DMS79 treated with DMSO at 0.1 percent for 48 hours (cell line): ENCODE data around the gene TWF2.

Experiments
- DNase-seq: peaks from one replicate; lab custom pipeline; 2025; lab: John Stamatoyannopoulos, UW

TWF2 gene

GRCh38 chr3:52237657-52238172 is 1.2 kb downstream of the TWF2 start:
- no peak for DNase-seq

- DNase-seq: no peak
Observed at GRCh38 chr3:52237006-52237656, 1.8 kb downstream of the TWF2 start.

GRCh38 chr3:52236424-52236886 is 2.5 kb downstream of the TWF2 start:
- DNase-seq: no peak

GRCh38 chr3:52234516-52235447 is 4.2 kb downstream of the TWF2 start:
- no peak for DNase-seq

DNA sequence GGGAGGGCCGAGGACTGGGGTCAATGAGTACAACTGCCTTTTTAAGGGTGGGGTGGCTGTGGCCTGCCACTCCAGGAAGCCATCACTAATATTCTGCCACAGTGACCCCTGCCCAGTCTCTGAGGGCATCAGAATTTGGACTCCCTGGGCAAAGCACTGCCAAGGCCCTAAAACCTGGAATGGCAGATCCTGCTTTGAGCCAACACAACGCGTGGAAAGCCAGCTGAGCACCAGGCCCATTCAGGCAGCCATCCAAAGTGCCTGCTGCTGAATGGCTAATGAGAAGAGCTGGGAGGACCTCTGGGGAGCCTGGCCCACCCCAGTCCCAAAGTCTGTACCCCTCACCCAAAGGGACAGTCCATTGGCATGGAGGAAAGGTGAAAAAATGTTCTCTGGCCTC is 5.0 kb downstream of the TWF2 start:
- DNase-seq: no peak

DNA sequence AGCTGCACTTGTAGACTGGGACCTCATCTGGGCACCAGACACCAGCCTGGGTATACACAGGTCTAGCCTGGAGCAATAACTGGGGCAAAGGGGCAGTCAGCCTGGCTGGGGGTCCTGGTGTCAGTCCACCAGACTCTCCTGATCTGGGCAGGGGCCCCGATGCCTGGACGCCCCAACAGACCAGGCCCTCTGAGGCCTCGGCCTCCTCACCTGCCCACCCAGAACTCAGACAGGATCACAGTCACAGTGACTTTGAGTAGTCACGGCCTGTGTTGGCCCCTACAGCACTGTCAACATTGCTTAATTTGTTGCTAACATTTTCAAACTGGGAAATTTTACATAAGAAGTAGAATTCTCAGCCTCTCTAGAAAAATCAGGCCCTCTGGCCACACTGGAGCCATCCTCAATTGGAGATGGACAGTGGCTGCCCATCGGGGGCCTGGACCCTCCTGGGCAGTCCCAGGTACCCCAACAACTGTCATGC is 5.8 kb downstream of the TWF2 start:
- DNase-seq: no peak

DNA sequence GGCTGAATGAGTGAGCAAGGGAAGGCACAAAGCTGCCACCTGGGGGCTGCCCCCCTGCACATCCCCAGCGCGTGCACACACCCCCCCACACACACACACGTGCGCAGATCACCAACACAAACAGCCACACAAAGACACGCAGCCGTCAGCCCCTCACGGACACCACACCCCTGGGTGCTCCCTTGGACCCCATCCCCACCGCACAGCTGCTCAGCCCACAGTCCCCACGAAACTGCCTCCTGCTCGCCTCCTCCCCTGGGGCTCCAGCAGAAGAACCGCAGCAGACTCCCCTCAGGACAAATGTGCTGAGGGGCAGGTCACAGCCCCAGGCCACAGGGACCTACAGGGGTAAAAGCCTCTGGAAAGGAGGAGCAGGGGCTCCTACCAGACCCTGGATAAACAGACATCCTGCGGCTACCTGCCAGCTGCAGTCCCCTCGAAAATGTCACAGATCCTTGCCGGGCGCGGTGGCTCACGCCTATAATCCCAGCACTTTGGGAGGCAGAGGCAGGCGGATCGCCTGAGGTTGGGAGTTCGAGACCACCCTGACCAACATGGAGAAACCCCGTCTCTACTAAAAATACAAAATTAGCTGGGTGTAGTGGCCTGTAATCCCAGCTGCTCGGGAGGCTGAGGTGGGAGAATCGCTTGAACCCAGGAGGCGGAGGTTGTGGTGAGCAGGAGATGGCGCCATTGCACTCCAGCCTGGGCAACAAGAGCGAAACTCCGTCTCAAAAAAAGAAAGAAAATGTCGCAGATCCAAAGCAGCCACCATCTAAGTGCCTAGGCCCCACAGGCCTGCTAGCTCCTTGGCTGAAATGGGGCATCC is 6.5 kb downstream of the TWF2 start:
- DNase-seq: no peak

GRCh38 chr3:52231502-52232278 is 7.3 kb downstream of the TWF2 start:
- DNase-seq: no peak

DNA sequence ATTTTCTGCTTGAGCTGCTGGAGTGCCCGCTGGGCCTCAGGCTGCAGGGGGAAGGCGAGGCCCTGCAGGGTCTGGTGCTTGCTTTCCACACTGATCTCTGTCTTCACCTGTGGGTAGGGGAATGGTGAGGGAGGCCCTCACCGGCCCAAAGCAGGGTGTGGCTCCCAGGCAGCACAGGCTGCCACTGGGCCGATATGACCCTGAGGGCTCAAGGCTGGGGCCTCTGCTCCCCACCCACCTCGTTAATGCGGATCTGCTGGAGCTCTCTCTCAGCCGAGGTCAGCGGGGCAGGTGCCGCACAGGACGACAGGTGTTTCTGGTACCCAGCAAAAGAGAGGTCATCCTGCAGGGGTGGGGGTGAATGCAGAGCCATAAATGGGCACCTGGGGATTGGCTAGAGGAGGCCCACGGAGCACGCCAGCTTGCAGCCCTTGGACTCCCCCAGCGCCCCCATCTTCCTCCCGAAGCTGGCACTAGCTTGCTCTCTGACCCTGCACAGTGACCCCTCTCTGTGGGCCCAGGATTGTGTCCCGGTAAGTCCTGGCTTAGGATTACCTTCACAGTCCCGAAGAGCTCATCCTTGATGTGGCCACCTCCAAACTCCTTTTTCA is 8.0 kb downstream of the TWF2 start:
- no peak for DNase-seq

- DNase-seq: no peak
Observed at GRCh38 chr3:52230461-52230860, 8.5 kb downstream of the TWF2 start.

- no peak for DNase-seq
Observed at GRCh38 chr3:52229656-52230055, 9.3 kb downstream of the TWF2 start.

DNA sequence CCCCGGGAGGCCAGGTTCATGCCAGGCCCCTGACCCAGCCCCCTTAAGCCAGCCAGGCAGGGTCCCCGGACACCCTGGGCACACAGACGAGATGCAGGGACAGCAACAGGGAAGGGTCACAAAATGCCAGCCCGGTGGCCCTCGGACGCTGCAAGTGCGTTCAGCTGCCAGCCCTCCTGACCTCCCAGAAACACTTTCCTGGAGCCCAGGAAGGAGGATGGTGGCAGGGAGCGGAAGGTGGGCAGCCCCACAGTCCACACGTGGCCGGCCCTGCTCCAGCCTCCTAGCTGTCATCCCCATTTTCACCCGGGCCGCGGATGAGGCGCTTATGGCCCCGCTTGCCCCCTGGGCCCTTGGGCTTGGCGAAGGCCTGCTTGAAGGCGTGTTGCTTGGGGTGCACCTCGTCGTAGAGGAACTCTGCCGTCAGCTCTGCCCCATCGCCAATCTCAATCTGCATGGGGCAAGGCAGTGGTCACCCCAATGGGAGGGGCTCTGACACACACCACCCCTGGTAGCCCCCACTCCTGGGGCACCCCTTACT is 10.1 kb downstream of the TWF2 start:
- DNase-seq: no peak

DNA sequence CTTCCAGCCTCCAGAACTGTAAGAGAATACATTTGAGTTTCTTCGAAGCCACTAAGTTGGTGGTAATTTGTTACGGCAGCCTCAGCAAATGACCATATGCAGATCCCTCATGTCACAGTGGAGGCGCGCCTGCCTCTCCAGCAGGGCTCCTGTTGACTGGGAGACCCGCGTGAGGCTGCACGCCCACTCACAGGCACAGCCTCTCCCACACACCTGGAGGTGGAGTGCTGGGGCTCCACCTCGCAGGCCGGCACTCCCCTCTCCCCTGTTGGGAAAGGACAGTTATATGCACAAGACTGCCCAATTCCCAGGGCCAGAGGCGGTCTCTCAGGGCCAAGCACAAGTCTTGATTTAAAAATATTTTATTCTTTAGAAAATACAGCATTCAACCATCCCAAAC is 10.7 kb downstream of the TWF2 start:
- no peak for DNase-seq

DNA sequence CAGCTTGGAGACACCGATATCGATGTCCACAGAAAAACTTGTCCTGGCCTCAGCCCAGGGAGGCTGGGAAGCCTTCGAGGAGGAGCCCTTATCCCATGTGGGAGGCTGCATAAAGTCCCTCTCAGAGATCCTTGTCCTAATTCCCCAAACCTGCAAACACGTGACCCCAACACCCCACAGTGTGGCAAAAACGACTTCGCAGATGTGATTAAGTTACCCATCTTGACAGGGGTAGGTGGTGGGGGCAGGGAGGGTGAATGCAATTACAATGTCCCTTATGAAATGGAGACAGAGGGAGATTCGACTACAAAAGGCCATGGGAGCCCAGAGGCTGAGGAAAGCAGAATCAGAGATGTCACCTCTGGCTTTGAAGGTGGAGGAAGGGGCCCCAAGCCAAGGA is 11.2 kb downstream of the TWF2 start:
- DNase-seq: no peak

DNA sequence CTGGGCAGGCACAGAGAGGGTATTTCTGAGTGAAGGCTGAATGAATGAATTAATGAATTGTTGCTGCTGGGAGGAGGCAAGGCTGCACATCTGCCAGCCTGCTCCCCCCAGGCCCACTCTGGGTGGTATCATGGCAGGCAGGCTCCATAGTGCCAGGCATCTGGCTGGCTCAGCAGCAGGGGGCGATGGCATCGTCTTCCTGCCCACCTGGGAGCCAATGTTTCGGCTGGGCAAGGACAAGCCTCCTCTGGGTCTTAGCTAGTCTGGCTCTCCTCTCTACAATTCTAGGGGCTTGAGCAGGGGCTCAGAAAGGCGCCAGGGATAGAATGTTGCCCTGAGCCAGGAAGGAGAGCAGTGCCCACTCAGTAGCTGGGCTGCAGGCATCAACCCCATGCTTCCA is 11.8 kb downstream of the TWF2 start:
- no peak for DNase-seq

- no peak for DNase-seq
Observed at GRCh38 chr3:52226229-52226817, 12.6 kb downstream of the TWF2 start.

DNA sequence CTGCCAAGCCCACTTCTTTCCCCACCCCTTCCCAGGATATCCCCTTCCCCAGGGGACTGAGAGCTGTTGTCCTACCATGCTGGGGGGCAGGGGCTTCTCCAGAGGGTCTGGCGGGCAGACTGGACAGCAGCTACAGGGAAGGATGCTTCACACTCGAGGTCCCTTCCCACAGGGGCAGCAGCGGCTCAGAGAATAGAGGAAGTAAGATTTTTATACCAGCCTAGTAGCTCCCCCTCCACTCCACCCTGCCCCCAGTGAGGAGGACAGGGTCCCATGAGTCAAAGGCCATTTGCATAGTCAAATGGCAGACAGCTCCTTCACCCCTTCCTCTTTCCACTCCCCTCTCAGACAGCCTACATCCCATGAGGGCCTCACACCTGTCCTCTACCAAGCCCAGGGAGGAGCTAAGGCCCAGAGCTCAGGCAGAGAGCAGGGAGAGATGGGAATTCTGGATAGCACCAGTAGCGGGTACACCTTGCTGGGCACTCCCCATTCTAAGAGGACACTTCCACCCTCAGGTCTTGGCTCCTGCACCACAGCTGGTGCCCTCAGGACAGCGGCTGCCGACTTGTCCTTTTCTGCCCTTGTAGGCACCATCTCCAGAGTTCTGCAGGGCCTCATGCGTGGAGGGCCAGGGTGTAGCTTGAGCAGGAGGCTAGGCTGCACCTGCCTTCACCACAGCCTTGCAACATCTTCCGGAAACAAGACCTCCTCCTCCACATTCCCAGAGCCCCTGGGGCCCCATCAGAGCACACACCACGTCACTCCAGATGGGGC is 13.3 kb downstream of the TWF2 start, which contains the start of gene TLR9:
TLR9 (minus strand) TSS at position 194 of the 777 bp plus-strand sequence; CDS start at position 78, 116 bp downstream.
- DNase-seq: no peak

GRCh38 chr3:52223449-52224408 is 15.2 kb downstream of the TWF2 start:
- DNase-seq: no peak
